Stimulated activated naive CD8-positive, alpha-beta T cell treated with anti-CD3 and anti-CD28 coated beads, Interleukin-15, Interleukin-2, amounts not matched to agents 100 U/mL and 50 U/mL, for 24 hours (primary cell): Measurements from ENCODE around the gene WNK2.

Source experiments
- ATAC-seq: fragments of 150-1000 bp; cut with Tn5 transposase; one replicate; pipeline ENCODE4 v1.10.0; 2021
- DNase-seq: peaks from one replicate; pipeline ENCODE4 v3.0.0; 2021

The WNK2 gene

DNA sequence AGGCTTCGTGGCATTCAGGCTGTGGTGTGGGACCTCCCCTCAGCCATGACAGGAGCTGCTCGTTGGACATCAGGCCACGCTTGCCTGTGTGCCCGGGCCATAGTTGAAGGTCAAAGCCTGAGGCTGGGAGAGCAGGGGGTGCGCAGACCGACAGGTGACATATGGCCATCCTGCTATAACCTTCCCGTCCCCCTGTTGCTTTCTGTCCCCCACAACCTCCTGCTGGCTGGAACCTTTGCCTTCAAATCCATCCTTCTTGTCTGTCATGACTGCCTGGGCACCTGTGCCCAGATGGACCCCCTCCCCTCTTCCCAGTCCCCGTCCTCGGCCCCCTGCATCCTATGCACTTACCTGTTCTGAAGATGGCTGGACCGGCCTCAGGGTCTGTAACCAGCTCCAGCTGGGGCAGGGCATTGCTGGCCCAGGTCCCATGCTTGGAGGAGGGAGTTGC lies 83.2 kb downstream of the WNK2 start:
- peak; percentile 2 for DNase-seq
- ATAC-seq, result no peak

- DNase-seq (peak; percentile 1), ATAC-seq (no peak)
Measured at GRCh38 chr9:93267681-93268505, 84.0 kb downstream of the WNK2 start.

DNA sequence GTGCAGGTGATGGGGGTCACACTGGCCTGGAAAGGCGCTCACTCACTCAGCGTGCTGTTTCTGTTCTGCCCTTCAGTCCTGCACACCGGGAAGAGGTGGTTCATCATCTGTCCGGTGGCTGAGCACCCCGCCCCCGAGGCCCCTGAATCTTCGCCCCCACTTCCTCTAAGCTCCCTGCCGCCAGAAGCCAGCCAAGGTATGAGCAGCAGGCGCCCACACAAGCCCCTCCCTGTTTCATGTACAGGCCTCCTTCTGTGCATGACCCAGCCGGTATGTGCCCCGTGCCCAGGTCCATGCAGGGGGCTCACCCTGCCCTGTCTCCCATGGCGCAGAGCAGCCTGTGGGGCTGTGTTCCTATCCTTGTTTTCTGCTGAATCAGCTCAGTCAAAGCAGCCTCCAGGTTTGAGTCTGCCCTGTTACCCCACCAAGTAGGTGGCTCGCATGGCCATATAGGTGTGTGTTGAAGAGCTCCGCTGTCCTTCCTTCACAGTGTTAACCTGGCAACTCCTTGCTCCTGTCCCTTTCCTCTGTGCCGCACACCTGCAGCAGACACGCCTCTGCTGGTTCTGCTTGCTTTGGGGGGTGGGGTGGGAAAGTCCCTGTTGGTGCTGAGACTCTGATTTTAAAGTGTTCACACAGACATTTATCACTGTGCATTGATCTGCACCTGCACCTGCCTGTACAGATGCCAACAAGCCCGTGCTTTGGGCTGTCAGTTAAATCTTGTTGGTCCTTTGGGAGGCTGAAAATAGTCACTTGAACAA lies 84.8 kb downstream of the WNK2 start:
- peak; percentile 48 for ATAC-seq

DNA sequence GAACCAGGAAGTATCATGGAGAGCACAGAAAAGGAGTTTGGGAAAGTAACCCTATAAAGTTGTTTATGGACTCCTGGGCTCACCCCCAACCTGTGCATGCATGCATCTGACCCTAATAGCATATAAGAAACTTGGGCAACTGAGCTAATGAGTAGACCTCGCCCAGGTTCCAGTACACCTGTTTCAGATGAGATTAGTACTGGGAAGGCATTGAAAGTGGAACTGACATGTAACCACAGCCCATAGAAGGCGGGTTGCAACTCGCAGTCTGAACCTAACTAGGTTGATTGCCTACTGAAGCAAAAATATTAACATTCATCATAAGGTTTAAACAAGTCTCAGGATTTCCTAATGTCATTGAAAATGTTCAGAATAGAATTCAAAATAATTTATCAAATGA lies 87.0 kb downstream of the WNK2 start:
- ATAC-seq, result no peak

More for the DNA sequence above, 84.8 kb downstream of the WNK2 start:
- DNase-seq, result peak; percentile 29

DNA sequence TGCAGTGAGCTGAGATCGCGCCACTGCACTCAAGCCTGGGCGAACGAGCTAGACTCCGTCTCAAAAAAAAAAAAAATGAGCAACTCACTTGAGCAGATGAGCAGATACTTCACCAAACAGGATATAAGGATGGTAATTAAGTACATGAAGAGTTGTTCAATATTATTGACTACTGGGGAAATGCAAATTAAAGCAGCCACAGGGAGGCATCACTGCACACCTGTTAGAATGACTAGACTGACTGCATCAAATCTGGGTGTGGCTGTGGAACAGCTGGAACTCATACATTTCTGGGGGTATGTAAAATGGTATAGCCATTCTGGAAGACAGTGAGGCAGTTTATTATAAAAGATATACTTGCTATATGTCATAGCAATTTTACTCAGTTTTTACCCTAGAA lies 93.0 kb downstream of the WNK2 start:
- ATAC-seq (no peak), DNase-seq (no peak)

More for the DNA sequence above, 87.0 kb downstream of the WNK2 start:
- DNase-seq, result no peak

DNA sequence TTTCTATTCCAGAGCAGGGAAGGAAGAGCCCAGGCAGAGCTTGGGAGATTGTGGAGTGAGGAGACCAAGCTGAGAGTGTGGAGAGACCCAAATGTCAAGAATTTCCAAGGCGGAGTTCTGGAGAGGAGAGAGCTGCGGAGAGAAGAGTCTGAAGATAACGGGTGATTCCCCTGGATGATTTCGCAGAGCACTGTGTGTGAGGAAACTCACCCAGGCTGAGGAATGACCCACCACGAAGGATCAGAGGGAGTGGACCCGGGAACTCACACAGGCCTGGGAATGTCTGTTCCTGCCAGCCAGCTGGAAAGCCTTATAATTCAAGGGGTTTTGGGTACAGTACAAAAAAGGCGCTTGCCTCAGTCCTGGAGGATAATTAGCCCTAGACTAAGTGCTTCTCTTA lies 94.2 kb downstream of the WNK2 start:
- no peak for ATAC-seq
- no peak for DNase-seq

- DNase-seq (no peak), ATAC-seq (no peak)
Measured at GRCh38 chr9:93280661-93281259, 96.8 kb downstream of the WNK2 start.

GRCh38 chr9:93286252-93287188 lies 102.6 kb downstream of the WNK2 start:
- no peak for DNase-seq
- no peak for ATAC-seq

- no peak for ATAC-seq
- no peak for DNase-seq
Measured at GRCh38 chr9:93287189-93287552, 103.2 kb downstream of the WNK2 start.

GRCh38 chr9:93287593-93287992 lies 103.7 kb downstream of the WNK2 start:
- DNase-seq, result no peak
- no peak for ATAC-seq

DNA sequence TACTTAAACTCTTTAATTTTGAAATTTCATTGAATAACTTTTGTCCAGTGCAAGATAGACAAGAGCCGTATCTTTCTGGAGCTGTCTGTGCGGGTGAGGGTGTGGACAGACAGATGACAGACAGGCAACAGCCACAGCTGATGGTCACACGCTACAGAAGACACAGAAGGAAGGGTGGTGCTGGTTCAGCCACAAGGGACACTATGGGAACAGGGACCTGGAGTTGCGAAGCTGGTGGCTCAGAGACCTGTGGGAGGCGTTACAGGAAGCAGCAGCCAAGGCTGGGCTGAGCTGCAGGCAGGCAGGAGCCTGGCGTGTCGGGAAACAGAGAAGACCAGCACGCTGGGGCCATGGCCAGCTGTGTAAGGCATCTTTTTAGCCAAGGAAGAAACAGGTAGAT lies 104.4 kb downstream of the WNK2 start:
- no peak for DNase-seq
- ATAC-seq, result no peak

DNA sequence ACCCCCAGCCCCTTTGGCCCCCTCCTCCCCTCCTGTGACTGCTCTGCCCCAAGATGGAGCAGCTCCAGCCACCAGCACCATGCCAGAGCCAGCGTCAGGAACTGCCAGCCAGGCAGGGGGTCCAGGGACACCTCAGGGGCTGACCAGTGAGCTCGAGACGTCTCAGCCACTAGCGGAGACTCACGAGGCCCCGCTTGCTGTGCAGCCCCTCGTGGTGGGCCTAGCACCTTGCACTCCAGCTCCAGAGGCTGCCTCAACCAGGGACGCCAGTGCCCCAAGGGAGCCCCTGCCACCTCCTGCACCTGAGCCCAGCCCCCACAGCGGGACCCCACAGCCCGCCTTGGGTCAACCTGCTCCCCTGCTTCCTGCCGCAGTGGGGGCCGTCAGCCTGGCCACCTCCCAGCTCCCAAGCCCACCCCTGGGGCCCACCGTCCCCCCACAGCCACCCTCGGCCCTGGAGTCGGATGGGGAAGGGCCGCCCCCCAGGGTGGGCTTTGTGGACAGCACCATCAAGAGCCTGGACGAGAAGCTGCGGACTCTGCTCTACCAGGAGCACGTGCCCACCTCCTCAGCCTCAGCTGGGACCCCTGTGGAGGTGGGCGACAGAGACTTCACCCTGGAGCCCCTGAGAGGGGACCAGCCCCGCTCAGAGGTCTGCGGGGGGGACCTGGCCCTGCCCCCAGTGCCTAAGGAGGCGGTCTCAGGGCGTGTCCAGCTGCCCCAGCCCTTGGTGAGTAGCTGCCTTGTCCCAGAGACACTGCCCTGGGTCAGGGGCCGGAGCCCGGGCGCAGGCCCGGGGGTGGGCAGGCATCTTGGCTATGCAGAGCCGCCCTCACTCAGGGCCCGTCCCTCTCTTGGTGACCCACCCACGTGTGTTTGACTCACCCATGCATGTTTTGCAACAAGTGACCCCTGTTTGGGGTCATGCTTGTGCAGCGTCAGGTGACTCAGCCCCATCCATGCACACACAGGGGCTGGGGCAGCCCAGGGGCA lies 105.2 kb downstream of the WNK2 start:
- ATAC-seq (peak; percentile 17), DNase-seq (no peak)

DNA sequence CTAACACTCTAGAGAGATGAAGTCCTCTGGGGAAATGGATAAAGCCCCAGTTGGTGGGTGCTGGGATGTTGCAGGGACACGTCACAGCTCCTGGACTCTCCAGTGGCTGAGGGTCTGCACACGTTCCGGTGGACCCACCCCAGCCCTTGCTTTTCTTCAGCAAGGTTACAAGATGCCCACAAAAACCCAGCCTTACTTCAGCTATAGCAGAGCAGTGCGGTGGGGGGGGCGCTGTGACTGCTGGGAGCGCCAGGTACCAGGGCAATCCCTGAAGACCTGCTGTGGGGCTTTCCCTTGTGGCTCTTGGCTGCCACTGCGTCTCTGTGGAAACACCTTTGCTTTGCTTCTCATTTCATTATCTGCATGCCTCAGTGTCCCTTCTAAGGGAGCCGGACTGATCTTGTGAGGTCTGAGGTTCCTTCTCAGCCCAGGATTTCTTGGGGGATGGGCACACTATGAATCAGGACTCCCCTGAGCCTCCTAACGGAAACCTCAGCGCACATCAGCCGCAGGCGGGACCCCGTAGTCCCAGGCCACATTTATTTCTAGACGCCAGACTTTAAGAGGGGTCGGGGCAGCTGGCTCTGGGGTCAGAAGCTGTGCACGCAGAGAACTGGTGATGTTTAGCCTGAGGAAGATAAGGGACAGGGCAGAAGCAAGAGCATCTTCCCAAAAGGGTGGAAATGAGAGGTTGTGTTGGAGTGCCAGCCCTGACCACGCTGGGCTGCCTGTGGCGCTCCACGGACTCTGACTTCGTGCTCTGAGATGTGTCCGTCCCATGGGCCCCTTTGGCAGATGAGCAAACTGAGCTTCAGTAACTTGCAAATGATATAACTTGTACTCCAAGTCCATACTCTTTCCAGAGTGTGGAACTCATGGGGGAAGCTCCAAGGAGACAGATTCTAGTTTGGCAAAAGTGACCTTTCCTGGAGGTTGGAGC lies 106.8 kb downstream of the WNK2 start:
- no peak for DNase-seq
- no peak for ATAC-seq

GRCh38 chr9:93291536-93292287 lies 107.8 kb downstream of the WNK2 start:
- ATAC-seq (no peak), DNase-seq (no peak)

GRCh38 chr9:93292288-93292615 lies 108.3 kb downstream of the WNK2 start:
- DNase-seq (no peak), ATAC-seq (no peak)

GRCh38 chr9:93292664-93293328 lies 108.9 kb downstream of the WNK2 start:
- DNase-seq, result no peak
- ATAC-seq, result no peak

DNA sequence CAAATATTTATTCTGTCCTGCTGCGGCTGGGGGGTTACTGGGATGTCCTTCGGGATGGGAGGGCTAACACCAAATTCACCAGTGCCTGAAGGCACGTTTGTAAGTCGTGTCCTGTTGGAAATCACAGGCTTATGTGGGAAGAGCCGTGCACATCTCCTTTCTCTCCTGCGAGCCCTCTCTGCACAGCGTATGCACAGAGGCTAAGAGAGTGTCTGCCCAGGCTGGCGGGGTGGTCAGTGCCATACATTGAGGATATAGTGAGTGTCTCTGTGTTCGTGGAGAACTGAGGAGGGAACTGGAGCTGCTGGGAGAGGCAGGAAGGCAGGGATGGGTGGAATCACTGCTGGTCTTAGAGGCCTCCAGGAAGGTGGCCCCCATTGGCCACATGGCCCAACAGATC lies 110.1 kb downstream of the WNK2 start:
- no peak for DNase-seq
- no peak for ATAC-seq

DNA sequence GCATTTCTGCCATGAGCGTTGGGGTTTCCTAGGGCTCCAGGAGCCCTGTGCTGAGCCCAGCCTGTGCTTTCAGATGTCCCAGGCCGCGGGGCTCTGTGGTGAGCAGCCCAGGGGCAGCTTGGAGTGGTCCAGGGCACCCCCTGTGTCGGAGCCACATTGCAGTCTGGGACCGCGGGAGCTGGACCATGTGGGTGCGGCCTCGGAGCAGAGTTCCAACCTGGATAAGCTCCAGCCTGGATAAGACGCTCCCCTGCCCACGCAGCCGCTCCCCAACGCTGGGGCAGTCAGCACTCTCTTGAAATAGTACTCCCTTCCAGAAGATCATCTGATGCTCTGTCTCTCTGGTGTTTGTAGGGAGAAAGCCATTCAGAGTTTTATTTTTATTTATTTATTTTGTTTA lies 111.1 kb downstream of the WNK2 start:
- DNase-seq, result no peak
- ATAC-seq, result no peak
